Suprapubic skin (tissue), 4 donors: ENCODE data around the gene KRT8.

ENCODE experiments used
- CTCF ChIP-seq, 2 donors: fragments of 200-600 bp in 1 of 2; fragments of 450-650 bp in 1 of 2; sonication (generic) in 1 of 2; IDR thresholded peaks; one replicate each; pipeline ENCODE4 v1.5.1; 2016 to 2019; ENCODE audit warnings: antibody characterized with exemption in 2 of 2, mild to moderate bottlenecking in 1 of 2, moderate library complexity in 1 of 2
- POLR2A ChIP-seq, 2 donors: fragments of 450-650 bp; IDR thresholded peaks; one replicate each; pipeline ENCODE4 v1.6.1; 2017; ENCODE audit warnings: antibody characterized with exemption in 2 of 2, mild to moderate bottlenecking in 2 of 2, moderate library complexity in 2 of 2
- POLR2AphosphoS5 ChIP-seq, 3 donors: sonication (generic); formaldehyde crosslinking; IDR thresholded peaks; one replicate each; pipeline ENCODE4 v1.6.1; 2017; ENCODE audit warnings: antibody characterized with exemption in 3 of 3

GRCh38 chr12:52909331-52909730 lies 4.5 kb upstream of the KRT8 start:
- no peak for TF ChIP-seq POLR2A (IDR thresholded peaks at IDR 0.05)
- TF ChIP-seq CTCF (IDR thresholded peaks at IDR 0.05), result no peak
- no peak for TF ChIP-seq POLR2AphosphoS5 (IDR thresholded peaks at IDR 0.05)
